GM21619 (cell line): ENCODE data around the gene NAPEPLD.
"Not testable (repeated sequence)": the region's sequence is repeated elsewhere in the genome, so short reads cannot be mapped to it uniquely, and the experiment has no call there.

Source experiments
- ATAC-seq: cut with Tn5 transposase; IDR thresholded peaks from one replicate; pipeline ENCODE4 v1.9.1; 2021; ENCODE audit not compliant: unreplicated experiment

Gene NAPEPLD

GRCh38 chr7:103114576-103115008, 34.3 kb downstream of the NAPEPLD start:
- ATAC-seq: no peak

DNA sequence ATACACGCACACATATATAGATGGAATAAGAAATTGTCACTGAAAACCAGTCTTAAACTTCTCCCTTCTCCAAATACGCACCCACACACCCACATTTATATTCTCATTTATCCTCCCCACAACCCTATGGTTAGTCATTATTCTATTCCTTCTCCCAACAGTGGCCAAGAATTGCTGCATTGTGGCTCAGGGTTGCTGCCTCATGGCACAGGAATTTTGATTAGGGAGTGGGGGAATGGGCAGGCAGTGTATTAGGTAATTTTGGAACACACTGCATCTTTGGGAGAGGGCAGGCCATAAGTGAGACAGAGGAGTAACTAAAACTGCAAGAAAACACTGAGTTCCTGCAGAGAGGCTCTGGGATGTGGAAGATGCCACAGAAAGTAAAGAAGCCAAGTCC, 35.7 kb downstream of the NAPEPLD start:
- ATAC-seq: no peak

- ATAC-seq: not testable (repeated sequence)
Measured at GRCh38 chr7:103106703-103107070, 42.2 kb downstream of the NAPEPLD start.

- no peak for ATAC-seq
Measured at GRCh38 chr7:103106005-103106702, 42.7 kb downstream of the NAPEPLD start.

DNA sequence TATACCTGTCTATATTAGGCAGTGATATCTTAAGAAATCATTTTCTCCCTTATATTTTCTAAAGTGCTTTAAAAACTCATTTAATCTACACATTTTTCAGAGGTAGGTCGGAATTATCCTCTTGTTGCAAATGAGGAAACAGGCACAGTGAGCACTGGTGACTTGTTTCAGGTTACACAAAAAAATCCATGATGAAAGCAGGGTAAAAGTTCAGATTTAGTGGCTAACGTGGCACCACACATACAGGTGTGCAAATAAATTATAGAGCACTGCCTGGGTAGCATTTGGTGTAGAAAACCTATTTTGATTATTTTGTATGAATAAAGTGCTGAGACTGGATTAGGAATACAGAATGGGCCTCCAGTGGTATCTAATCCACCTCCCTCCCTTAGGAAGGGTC, 47.4 kb downstream of the NAPEPLD start:
- no peak for ATAC-seq

DNA sequence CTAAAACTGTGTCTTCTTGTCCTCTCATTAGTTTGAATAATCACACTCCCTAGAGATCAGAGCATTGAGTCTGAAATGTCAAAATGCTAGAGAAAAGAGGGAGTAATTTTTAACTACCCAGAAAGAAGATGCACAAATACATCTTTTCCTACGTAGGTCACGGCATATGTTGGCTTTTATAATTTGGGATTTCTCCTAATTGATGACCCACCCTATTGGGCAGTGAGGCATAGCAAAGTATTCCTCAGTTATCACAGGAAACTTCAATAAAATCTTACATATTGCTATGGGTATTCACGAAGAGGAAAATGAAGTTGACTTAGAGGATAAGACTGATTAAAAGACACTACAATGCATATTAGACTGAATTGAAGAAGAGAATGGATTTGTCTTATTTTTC, 48.6 kb downstream of the NAPEPLD start:
- ATAC-seq: no peak

DNA sequence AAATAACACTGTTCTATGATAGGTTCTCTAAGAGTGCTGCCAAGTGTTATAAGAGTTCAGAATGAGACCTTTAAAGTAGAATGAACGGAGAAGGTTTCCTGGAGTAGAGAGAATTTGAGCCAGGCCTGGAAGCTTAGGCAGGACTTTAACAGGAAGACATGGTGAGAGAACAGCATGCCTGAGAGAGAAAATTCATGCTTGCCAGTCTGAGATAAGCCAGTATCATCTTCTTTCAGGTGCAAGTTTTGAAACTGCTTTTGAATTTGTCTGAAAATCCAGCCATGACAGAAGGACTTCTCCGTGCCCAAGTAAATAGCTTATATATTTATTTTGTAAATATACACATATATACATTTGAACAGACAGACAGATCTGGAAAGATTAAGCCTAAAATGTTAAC, 51.9 kb downstream of the NAPEPLD start:
- no peak for ATAC-seq

DNA sequence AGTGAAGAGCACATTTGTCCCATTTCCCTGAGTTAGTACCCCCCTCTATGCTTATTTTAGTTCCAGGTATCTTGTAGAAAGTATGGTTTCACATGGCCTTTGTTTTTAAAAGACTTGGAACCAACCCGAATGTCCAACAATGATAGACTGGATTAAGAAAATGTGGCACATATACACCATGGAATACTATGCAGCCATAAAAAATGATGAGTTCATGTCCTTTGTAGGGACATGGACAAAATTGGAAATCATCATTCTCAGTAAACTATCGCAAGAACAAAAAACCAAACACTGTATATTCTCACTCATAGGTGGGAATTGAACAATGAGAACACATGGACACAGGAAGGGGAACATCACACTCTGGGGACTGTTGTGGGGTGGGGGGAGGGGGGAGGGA, 53.3 kb downstream of the NAPEPLD start:
- ATAC-seq: not testable (repeated sequence)

- ATAC-seq: no peak
Measured at GRCh38 chr7:103094102-103094501, 54.8 kb downstream of the NAPEPLD start.

DNA sequence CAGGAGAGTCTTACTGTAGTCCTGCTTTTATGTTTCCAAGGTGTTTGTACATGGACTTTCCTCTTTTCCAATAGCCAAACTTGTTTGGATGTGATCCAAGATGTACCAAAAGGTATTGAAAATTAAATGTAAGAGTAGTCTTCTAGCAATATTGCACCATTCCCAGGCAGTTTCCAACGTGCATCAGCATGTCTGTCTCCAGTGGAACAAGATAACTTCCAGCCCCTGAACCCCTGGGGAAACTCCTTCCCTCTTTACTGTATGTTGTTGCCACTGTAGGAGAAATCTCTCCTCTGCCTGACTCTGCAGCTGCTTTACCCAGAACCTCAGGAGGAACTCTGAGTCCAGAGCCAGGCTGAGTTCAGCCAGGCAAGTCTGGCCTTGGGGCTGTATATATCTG, 55.5 kb downstream of the NAPEPLD start:
- ATAC-seq: no peak

GRCh38 chr7:103092321-103092720, 56.6 kb downstream of the NAPEPLD start:
- ATAC-seq: not testable (repeated sequence)

DNA sequence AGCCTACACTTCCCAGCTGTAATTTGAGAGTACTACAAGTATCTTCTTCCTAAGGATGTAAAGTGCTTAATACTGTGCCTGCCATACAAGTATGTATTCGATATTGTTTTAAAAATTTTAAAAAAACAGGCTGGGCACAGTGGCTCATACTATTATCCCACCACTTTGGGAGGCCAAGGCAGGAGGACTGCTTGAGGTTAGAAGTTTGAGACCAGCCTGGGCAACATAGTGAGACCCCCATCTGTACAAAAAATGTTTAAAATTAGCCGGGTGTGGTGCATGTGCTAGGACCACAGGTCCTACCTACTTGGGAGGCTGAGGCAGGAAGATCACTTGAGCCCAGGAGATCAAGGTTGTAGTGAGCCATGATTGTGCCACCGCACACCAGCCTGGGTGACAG, 65.7 kb downstream of the NAPEPLD start:
- no peak for ATAC-seq

GRCh38 chr7:103082497-103082896, 66.4 kb downstream of the NAPEPLD start:
- no peak for ATAC-seq

DNA sequence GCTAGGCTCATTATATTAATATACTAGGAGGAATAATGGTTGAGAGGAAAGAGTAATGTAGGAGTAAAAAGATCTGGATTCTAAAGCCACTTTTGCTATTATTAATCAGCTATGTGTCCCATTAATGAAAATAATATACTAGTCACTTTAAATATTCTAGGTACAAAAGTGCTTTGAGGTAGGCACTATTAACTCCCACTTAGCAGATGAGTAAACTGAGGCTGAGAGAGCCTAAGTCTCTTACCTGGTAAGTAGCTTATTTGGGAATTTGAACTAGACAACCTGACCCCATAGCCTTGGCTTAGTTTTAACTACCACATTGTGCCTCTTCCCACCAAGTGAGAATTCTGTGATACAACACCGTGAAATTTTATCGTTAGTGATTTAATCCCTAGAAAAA, 68.0 kb downstream of the NAPEPLD start:
- ATAC-seq: no peak

DNA sequence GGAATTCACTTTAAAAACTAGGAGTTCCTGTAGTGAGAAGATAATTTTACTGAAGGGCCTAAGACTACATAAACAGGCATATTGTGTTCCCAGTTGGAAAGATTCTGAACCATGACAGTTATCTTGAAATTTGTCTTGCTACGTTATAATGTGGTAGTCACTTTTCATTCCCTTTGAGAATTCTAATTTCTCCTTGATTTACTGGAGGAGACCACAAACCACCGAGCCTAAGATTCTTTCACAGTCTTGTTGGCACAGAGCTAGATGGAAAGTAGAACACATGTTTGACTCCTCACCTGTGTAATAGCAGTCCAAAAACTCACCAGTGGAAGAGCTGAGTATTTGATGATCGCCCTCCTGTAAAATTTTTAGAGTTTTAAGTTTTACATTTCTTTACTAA, 69.1 kb downstream of the NAPEPLD start:
- ATAC-seq: no peak

DNA sequence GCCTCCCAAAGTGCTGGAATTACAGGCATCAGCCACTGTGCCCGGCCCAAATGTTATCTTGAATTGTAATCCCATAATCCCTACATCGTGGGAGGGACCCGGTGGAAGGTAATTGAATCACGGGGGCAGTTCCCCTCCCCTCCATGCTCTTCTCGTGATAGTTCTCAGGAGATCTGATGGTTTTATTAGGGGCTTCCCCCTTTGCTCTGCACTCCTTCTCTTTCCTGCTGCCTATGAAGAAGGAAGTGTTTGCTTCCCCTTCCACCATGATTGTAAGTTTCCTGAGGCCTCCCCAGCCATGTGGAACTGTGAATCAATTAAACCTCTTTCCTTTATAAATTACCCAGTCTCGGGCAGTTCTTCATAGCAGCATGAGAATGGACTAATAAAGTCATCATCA, 70.7 kb downstream of the NAPEPLD start:
- ATAC-seq: not testable (repeated sequence)

- ATAC-seq: no peak
Measured at GRCh38 chr7:103077318-103077717, 71.6 kb downstream of the NAPEPLD start.

DNA sequence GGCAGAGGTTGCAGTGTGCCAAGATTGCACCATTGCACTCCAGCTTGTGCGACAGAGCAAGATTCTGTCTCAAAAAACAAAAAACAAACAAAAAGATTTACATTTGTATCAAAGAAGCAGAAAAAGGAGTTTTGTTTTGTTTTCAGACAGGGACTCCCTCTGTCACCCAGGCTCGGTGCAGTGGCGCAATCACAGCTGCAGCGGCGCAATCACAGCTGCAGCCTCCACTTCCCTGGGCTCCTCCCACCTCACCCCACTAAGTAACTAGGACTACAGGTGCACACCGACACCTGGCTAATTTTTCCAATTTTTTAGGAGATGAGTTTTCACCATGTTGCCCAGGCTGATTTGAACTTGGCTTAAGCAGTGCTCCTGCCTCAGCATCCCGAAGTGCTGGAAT, 72.1 kb downstream of the NAPEPLD start:
- ATAC-seq: no peak

DNA sequence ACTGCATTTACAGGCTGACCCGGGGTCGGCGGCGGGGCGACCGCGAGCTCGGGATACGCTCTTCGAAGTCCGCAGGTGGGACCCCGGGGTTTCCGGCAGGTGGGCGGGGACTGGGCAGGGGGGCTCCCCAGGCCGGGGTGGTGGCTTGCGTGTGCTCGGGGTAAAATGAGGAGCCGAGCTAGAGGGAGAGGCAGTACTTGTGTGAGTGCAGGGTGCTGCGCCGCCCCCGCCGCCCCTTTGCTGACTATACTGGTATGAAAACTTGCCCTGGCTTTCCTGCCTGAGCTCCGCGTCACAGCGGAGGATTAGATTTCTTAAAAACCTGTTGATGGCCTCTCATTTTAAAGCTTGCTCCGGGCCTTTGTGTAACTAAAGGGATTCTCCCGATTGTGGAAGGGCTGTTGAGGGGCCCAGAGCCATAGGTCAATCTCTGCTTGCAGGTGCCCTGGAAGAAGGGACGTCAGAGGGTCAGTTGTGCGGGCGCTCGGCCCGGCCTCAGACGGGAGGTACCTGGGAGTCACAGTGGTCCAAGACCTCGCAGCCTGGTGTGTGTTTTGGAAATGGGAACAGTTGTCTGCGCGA, 73.5 kb downstream of the NAPEPLD start:
- ATAC-seq: peak; percentile 41

- peak; percentile 90 for ATAC-seq
Measured at GRCh38 chr7:103074519-103075336, 74.2 kb downstream of the NAPEPLD start, which contains the start of the genes ARMC10 and FBXL13. Gene ARMC10, plus strand, starts transcription at chr7:103075140. Its CDS starts 133 bp downstream, at chr7:103075273. Gene FBXL13, minus strand, starts transcription at chr7:103074796.

- no peak for ATAC-seq
Measured at GRCh38 chr7:103073989-103074518, 74.8 kb downstream of the NAPEPLD start.

DNA sequence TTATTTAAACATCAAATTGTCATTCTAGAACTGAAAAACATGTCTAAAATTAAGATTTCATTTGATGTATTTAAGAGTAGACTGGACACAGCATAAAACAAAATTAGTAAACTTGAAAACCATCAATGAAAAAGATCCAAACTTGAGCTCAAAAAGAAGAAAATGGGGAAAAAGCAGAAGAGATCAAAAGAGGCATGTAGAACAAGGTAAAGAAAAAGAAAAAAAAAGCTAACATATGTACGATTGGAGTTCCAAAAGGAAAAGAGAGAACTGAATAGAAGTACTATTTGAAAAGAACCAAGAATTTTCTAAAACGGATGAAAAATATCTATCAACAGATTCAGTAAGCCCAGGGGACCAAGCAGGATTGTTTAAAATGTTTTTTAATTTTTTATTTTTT, 77.9 kb downstream of the NAPEPLD start:
- no peak for ATAC-seq
